ENCODE results near the gene DMRT3.

GRCh38 chr9:952546-952945 lies 23.9 kb upstream of the DMRT3 start:
- no peak for TF ChIP-seq CTCF (IDR thresholded peaks at IDR 0.05; ENCODE audit: poor library complexity, severe bottlenecking)
- no peak for TF ChIP-seq SMC3 (conservative IDR thresholded peaks at IDR 0.05; ENCODE audit: poor library complexity)
- no peak for TF ChIP-seq REST (IDR thresholded peaks at IDR 0.05; ENCODE audit: borderline replicate concordance)
- TF ChIP-seq POLR2AphosphoS5 (IDR thresholded peaks at IDR 0.05), result no peak
- no peak for TF ChIP-seq EZH2 (IDR thresholded peaks at IDR 0.05; ENCODE audit: borderline replicate concordance, insufficient read depth, low read length, poor library complexity, severe bottlenecking)
- no peak for TF ChIP-seq EP300 (conservative IDR thresholded peaks at IDR 0.05; ENCODE audit: poor library complexity, severe bottlenecking)

Data from neural cell (in vitro differentiated cells).